Measurements from ENCODE around the gene IZUMO2. TPM values are rescaled to one million over a fixed set of nuclear protein-coding genes. Genes with fewer than 3 reads are reported as not detected.

The IZUMO2 gene
- total RNA-seq, 1 experiment from 2014 or later, result not detected

DNA sequence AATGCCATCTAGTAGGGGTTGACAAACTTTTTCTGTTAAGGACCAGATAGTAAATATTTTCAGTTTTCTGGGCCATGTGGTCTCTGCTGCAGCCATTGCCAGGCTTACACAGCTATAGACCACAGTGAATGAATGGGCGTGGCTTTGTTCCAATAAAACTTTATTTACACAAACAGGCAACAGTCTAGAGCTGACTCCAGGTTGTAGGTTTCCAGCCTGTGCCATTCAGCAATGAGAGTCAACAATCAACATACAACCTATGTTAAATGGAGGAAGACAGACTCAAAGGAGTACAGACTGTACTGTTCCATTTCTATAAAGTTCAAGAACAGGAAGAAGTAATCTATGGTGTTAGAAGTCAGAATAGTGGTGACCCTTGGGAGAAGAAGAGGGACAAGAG lies 15.2 kb upstream of the IZUMO2 start:
- DNase-seq (ENCODE audit: low read depth, low spot score) (no peak), ATAC-seq (no peak)
- in situ Hi-C loops (cut with HindIII; ENCODE audit: low pct_unique_long_range_greater_than_20kb, low sequenced_read_pairs) (no loop called here), intact Hi-C loops (cut with micrococcal nuclease; ENCODE audit: unreplicated experiment) (no loop called here)
- ChIA-PET POLR2A (no interaction called here), CTCF (no interaction called here)
- Histone ChIP-seq H3K27me3 (ENCODE audit: control insufficient read depth, insufficient read depth, low read length) (no peaks in the 10 kb centered on the region), H3K4me1 (ENCODE audit: control insufficient read depth, insufficient read depth, low read length) (no peaks in the 10 kb centered on the region), H3K9me3 (ENCODE audit: control insufficient read depth, insufficient read depth, low read depth, low read length) (no peaks in the 10 kb centered on the region), H3K4me3 (ENCODE audit: low read depth in 2 of 2, low read length in 2 of 2) (no peak overlapping the region), H3K36me3 (ENCODE audit: control insufficient read depth, insufficient read depth, low read length) (no peaks in the 10 kb centered on the region), H3K27ac (ENCODE audit: low read length) (no peak overlapping the region)
- TF ChIP-seq CTCF (IDR thresholded peaks at IDR 0.05) (no peak), POLR2AphosphoS5 (IDR thresholded peaks at IDR 0.05; ENCODE audit: low read depth, low read length) (no peak), SIN3A (IDR thresholded peaks at IDR 0.05; ENCODE audit: borderline replicate concordance, insufficient read depth, low read depth, low read length) (no peak), REST (IDR thresholded peaks at IDR 0.05; ENCODE audit: insufficient read depth in 1 of 2, low read depth in 2 of 2, low read length in 1 of 2) (no peak), TCF7L2 (IDR thresholded peaks at IDR 0.05; ENCODE audit: low read depth, low read length) (no peak)
- BruUV-seq (replicated peaks), result no TSS peak

- POLR2A ChIA-PET, result interaction anchor here (0.7 kb wide), 1 partner anchor 78 kb away, joined by 3 read pairs; no protein-coding TSS in a partner anchor
- Histone ChIP-seq H3K4me3 (ENCODE audit: low read depth in 2 of 2, low read length in 2 of 2) (no peak overlapping the region), H3K36me3 (ENCODE audit: control insufficient read depth, insufficient read depth, low read length) (no peaks in the 10 kb centered on the region), H3K4me1 (ENCODE audit: control insufficient read depth, insufficient read depth, low read length) (no peaks in the 10 kb centered on the region), H3K9me3 (ENCODE audit: control insufficient read depth, insufficient read depth, low read depth, low read length) (no peaks in the 10 kb centered on the region), H3K27ac (ENCODE audit: low read length) (no peak overlapping the region), H3K27me3 (ENCODE audit: control insufficient read depth, insufficient read depth, low read length) (no peaks in the 10 kb centered on the region)
- no peak for TF ChIP-seq TCF7L2 (IDR thresholded peaks at IDR 0.05; ENCODE audit: low read depth, low read length)
- TF ChIP-seq POLR2AphosphoS5 (IDR thresholded peaks at IDR 0.05; ENCODE audit: low read depth, low read length), result no peak
- TF ChIP-seq REST (IDR thresholded peaks at IDR 0.05; ENCODE audit: insufficient read depth in 1 of 2, low read depth in 2 of 2, low read length in 1 of 2), result no peak
- TF ChIP-seq SIN3A (IDR thresholded peaks at IDR 0.05; ENCODE audit: borderline replicate concordance, insufficient read depth, low read depth, low read length), result no peak
- TF ChIP-seq CTCF (IDR thresholded peaks at IDR 0.05), result no peak
- intact Hi-C loops (cut with micrococcal nuclease; ENCODE audit: unreplicated experiment) (no loop called here), in situ Hi-C loops (cut with HindIII; ENCODE audit: low pct_unique_long_range_greater_than_20kb, low sequenced_read_pairs) (no loop called here)
- no TSS peak for BruUV-seq (replicated peaks)
- ATAC-seq (no peak), DNase-seq (ENCODE audit: low read depth, low spot score) (no peak)
- CTCF ChIA-PET, result no interaction called here
Measured at GRCh38 chr19:50176775-50177174, 13.7 kb upstream of the IZUMO2 start.

Measured in Panc1 (cell line).